Lower lobe of right lung (tissue), 2 donors: ENCODE data around the gene TRIM13. TPM values are rescaled to one million over a fixed set of nuclear protein-coding genes. Genes with fewer than 3 reads are reported as not detected.
A peak's percentile ranks its signal among the peaks of the same experiment; 100 is the strongest.

ENCODE experiments used
- ATAC-seq, 2 donors: fragments of 200-7000 bp; cut with Tn5 transposase; one replicate each; pipeline ENCODE4 v1.9.1; 2020 to 2022; ENCODE audit warnings: mild to moderate bottlenecking in 2 of 2, moderate library complexity in 2 of 2
- DNase-seq: peaks from one replicate; pipeline ENCODE4 v3.0.0-alpha.2; 2020
- H3K27ac ChIP-seq: fragments of 200-600 bp; one replicate; pipeline ENCODE4 v1.8.0; 2022
- H3K27me3 ChIP-seq: fragments of 200-600 bp; one replicate; pipeline ENCODE4 v1.8.0; 2022; ENCODE audit warnings: low read depth
- H3K36me3 ChIP-seq: fragments of 200-600 bp; one replicate; pipeline ENCODE4 v1.8.0; 2022; ENCODE audit warnings: mild to moderate bottlenecking
- H3K4me1 ChIP-seq: fragments of 200-600 bp; one replicate; pipeline ENCODE4 v1.8.0; 2022
- H3K4me3 ChIP-seq: fragments of 200-600 bp; one replicate; pipeline ENCODE4 v1.8.0; 2022; ENCODE audit warnings: mild to moderate bottlenecking
- H3K9me3 ChIP-seq: fragments of 200-600 bp; one replicate; pipeline ENCODE4 v1.8.0; 2022
- CTCF ChIP-seq: fragments of 200-600 bp; IDR thresholded peaks from one replicate; pipeline ENCODE4 v1.8.0; 2022; ENCODE audit warnings: antibody characterized with exemption, mild to moderate bottlenecking
- intact Hi-C: fragments of 100-400 bp; cut with DNase I; formaldehyde crosslinking; loops from one replicate; pipeline ENCODE4 v1.11.0; 2022
- total RNA-seq: library from RNA; stranded (reverse); fragmentation: NEBNext Ultra II Directional; extraction: Animal tissue kit (Norgen Biotek cat#: 25700); gene quantifications from one replicate; pipeline ENCODE4 v1.2.1, GENCODE V29; 2021
- donor health status: DM: no; HTN: yes; CAD: no; lungs with severe emphysema.

TRIM13 gene
- total RNA-seq, 1 donor from 2014 or later, result 31.1 TPM

GRCh38 chr13:49993111-49993510, 3.7 kb upstream of the TRIM13 start:
- H3K27ac ChIP-seq, result no peak overlapping the region
- no peaks in the 10 kb centered on the region for H3K9me3 ChIP-seq
- H3K4me3 ChIP-seq, result no peak overlapping the region
- intact Hi-C loops, result no loop called here
- DNase-seq, result no peak
- TF ChIP-seq CTCF, result no peak
- H3K27me3 ChIP-seq, result no peaks in the 10 kb centered on the region
- H3K36me3 ChIP-seq, result peaks cover 5% of the 10 kb centered on the region
- H3K4me1 ChIP-seq, result peaks cover 12% of the 10 kb centered on the region
- no peak for ATAC-seq

GRCh38 chr13:49993666-49994065, 3.2 kb upstream of the TRIM13 start:
- peaks cover 4% of the 10 kb centered on the region for H3K36me3 ChIP-seq
- ATAC-seq, result no peak
- no peaks in the 10 kb centered on the region for H3K27me3 ChIP-seq
- H3K27ac ChIP-seq, result no peak overlapping the region
- no peak for DNase-seq
- no peak overlapping the region for H3K4me3 ChIP-seq
- H3K9me3 ChIP-seq, result no peaks in the 10 kb centered on the region
- intact Hi-C loops, result no loop called here
- no peak for TF ChIP-seq CTCF
- H3K4me1 ChIP-seq, result peaks cover 17% of the 10 kb centered on the region

GRCh38 chr13:49995625-49996101, 1.2 kb upstream of the TRIM13 start:
- no peak for TF ChIP-seq CTCF
- DNase-seq (no peak), ATAC-seq (peak in 1 of 2 donors; percentile 22)
- intact Hi-C loops, result no loop called here
- H3K27me3 ChIP-seq, result no peaks in the 10 kb centered on the region
- H3K4me3 ChIP-seq, result peak overlapping the region; percentile 80
- peaks cover 24% of the 10 kb centered on the region for H3K36me3 ChIP-seq
- H3K9me3 ChIP-seq, result no peaks in the 10 kb centered on the region
- peak overlapping the region; percentile 98 for H3K27ac ChIP-seq
- H3K4me1 ChIP-seq, result peaks cover 37% of the 10 kb centered on the region

GRCh38 chr13:49996161-49996915, 504 bp upstream of the TRIM13 start:
- H3K9me3 ChIP-seq, result no peaks in the 10 kb centered on the region
- TF ChIP-seq CTCF, result no peak
- peaks cover 44% of the 10 kb centered on the region for H3K4me1 ChIP-seq
- peak overlapping the region; percentile 98 for H3K27ac ChIP-seq
- peaks cover 31% of the 10 kb centered on the region for H3K36me3 ChIP-seq
- H3K27me3 ChIP-seq, result no peaks in the 10 kb centered on the region
- intact Hi-C loops, result no loop called here
- peak overlapping the region; percentile 80 for H3K4me3 ChIP-seq
- ATAC-seq, result peak; percentile 90 to 94
- DNase-seq, result peak; percentile 96

- ATAC-seq (peak; percentile 37 to 59), DNase-seq (no peak)
- TF ChIP-seq CTCF, result no peak
- intact Hi-C loops, result no loop called here
- Histone ChIP-seq H3K27me3 (no peaks in the 10 kb centered on the region), H3K4me3 (peak overlapping the region; percentile 68), H3K4me1 (peaks cover 60% of the 10 kb centered on the region), H3K36me3 (peaks cover 38% of the 10 kb centered on the region), H3K9me3 (no peaks in the 10 kb centered on the region), H3K27ac (peak overlapping the region; percentile 97)
These were observed 1.1 kb downstream of the TRIM13 start for GRCh38 chr13:49997955-49998354.
